RWPE1 (cell line): ENCODE data around the gene KRTCAP2.

Experiments used
- CTCF ChIA-PET: fragments of 350-600 bp; sonication (Branson Sonifier 250); formaldehyde crosslinking; extraction: SDS; loops from one replicate; lab custom pipeline; 2021; lab: Yijun Ruan, JAX
- POLR2A ChIA-PET: fragments of 400-600 bp; formaldehyde crosslinking; extraction: SDS; loops from one replicate; lab custom pipeline; 2020; ENCODE audit warnings: antibody characterized with exemption; ENCODE audit not compliant: low non-redundant PET; lab: Yijun Ruan, JAX
- DNase-seq: peaks from one replicate; pipeline ENCODE4 v3.0.0; 2012; ENCODE audit warnings: low spot score
- H3K27ac ChIP-seq: fragments of 450-650 bp; 2 replicates; pipeline ENCODE4 v1.5.1; 2017
- CTCF ChIP-seq: fragments of 450-650 bp; conservative IDR thresholded peaks from 2 replicates; pipeline ENCODE4 v1.5.1; 2017; ENCODE audit warnings: low read depth, mild to moderate bottlenecking

The KRTCAP2 gene

GRCh38 chr1:155135415-155136028 is 37.6 kb downstream of the KRTCAP2 start, which contains the start of gene SLC50A1:
SLC50A1 (plus strand) TSS chr1:155135852; CDS start chr1:155135912, 60 bp downstream.
- ChIA-PET POLR2A (interaction anchor here (0.7 to 2.9 kb wide), 4 partner anchors 10 to 163 kb away, joined by 3 to 14 read pairs (median 7); partner anchors contain the start of gene KRTCAP2), CTCF (interaction anchor here (0.5 to 0.9 kb wide), 5 partner anchors 31 to 203 kb away, joined by 3 to 5 read pairs (median 3); no protein-coding TSS in a partner anchor)
- DNase-seq, result peak; percentile 90
- peak within 1 kb of the TSS; percentile 99 for H3K27ac ChIP-seq
- TF ChIP-seq CTCF, result no peak

GRCh38 chr1:155134880-155135414 is 38.2 kb downstream of the KRTCAP2 start:
- H3K27ac ChIP-seq, result peak overlapping the region; percentile 99
- POLR2A ChIA-PET, result interaction anchor here (0.7 to 2.9 kb wide), 3 partner anchors 10 to 162 kb away, joined by 3 to 14 read pairs (median 7); partner anchors contain the start of gene KRTCAP2
- CTCF ChIA-PET, result interaction anchor here (0.5 to 1.2 kb wide), 8 partner anchors 31 to 203 kb away, joined by 3 to 11 read pairs (median 4); partner anchors contain the start of gene PMVK
- no peak for TF ChIP-seq CTCF
- DNase-seq, result peak; percentile 97

GRCh38 chr1:155134322-155134721 is 38.8 kb downstream of the KRTCAP2 start:
- peak overlapping the region; percentile 99 for H3K27ac ChIP-seq
- no peak for TF ChIP-seq CTCF
- DNase-seq, result no peak
- CTCF ChIA-PET, result interaction anchor here (0.5 to 2.2 kb wide), 5 partner anchors 33 to 198 kb away, joined by 3 to 11 read pairs (median 4); partner anchors contain the start of gene PMVK
- POLR2A ChIA-PET, result interaction anchor here (1.8 to 2.9 kb wide), 2 partner anchors 9 to 39 kb away, joined by 7 to 14 read pairs; partner anchors contain the start of gene KRTCAP2

GRCh38 chr1:155133799-155134281 is 39.3 kb downstream of the KRTCAP2 start:
- POLR2A ChIA-PET, result interaction anchor here (1.8 kb wide), 1 partner anchor 39 kb away, joined by 7 read pairs; the partner anchor contains the start of gene KRTCAP2
- peak overlapping the region; percentile 99 for H3K27ac ChIP-seq
- no peak for TF ChIP-seq CTCF
- CTCF ChIA-PET, result interaction anchor here (0.8 to 2.2 kb wide), 3 partner anchors 34 to 116 kb away, joined by 3 to 11 read pairs (median 8); no protein-coding TSS in a partner anchor
- no peak for DNase-seq

- no peak for TF ChIP-seq CTCF
- DNase-seq, result no peak
- ChIA-PET POLR2A (no interaction called here), CTCF (interaction anchor here (2.6 kb wide), 1 partner anchor 41 kb away, joined by 9 read pairs; the partner anchor contains the start of gene KRTCAP2)
- peak overlapping the region; percentile 99 for H3K27ac ChIP-seq
These were observed 41.2 kb downstream of the KRTCAP2 start for GRCh38 chr1:155131856-155132255.

GRCh38 chr1:155131285-155131684 is 41.8 kb downstream of the KRTCAP2 start:
- ChIA-PET POLR2A (interaction anchor here (1.3 kb wide), 1 partner anchor 42 kb away, joined by 3 read pairs; the partner anchor contains the start of gene KRTCAP2), CTCF (interaction anchor here (2.6 kb wide), 1 partner anchor 42 kb away, joined by 9 read pairs; the partner anchor contains the start of gene KRTCAP2)
- no peak for TF ChIP-seq CTCF
- DNase-seq, result no peak
- peak overlapping the region; percentile 99 for H3K27ac ChIP-seq
